ENCODE data around the gene GMCL2.
A peak's percentile ranks its signal among the peaks of the same experiment; 100 is the strongest.

The GMCL2 gene

DNA sequence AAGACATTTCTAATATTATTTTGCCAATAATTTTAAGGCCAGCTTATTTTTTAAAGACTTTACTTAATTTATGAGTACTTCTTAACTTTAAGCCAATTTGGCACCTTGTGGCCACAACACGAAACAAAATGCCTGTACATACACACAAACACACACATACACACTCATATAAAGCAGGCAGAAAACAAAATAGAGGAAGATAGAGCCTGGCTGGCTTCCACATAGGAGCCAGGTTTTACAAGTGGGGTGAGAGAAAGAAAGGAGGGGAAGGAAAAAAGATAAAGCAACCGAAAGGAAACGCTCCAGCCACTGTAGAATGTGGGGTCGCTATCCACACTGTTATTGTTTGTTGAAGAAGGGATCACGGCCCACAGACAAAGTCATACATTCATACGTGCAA lies 10.4 kb downstream of the GMCL2 start:
- no peak for DNase-seq

DNA sequence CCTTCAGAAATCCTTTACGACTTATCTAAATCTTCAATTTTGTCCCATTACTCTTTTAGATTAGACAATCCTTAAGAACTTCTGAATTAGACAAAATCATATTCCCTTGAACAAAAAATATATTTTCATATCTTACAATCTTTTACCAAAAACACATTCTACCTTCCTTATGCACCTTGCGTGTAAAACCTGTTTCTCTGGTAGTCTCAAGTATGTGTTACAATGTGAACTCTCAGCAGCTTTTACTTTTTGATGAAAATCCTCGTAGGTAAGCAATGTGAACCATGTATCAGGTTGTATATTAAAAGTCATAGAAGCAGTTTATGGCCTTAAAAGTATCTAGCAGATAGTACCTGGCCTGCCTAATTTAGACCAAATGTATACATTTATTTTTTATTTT lies 12.7 kb downstream of the GMCL2 start:
- DNase-seq = no peak

DNA sequence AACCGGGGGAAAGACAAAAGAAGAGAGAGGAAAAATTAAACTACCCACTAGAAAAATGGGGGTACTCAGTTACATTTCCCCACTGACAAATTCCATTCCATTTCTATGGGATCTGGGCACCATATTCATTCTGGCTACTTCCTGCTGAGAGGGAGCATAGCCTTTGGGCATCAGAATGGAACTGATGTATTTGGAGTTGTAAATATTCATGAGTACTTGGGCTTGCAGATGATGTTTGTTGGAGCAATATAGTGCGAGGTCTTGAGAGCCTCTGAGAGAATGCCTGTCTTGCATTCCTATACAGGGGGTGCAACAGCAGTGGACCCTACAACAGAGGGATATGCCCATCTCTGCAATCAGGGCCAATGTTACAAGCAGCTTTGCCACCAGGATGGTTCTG lies 16.7 kb downstream of the GMCL2 start:
- DNase-seq = no peak

DNA sequence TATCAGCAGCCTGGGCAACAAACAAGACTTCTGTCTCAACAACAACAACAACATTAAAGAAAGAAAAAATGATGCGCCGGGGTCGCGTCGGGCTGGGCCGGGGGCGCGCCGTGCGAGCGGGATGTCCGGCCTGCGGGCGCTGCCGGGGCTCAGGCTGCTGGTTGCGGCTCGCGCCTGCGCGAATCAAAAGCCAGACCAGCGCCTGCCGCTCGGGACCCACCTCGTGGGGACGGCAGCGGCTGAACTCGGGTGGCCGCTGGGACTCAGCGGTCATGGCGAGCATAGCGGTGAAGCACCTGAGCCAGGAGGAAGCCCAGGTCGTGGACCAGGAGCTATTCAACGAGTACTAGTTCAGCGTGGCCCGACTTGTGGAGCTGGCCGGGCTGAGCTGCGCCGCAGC lies 21.6 kb downstream of the GMCL2 start:
- no peak for DNase-seq

DNA sequence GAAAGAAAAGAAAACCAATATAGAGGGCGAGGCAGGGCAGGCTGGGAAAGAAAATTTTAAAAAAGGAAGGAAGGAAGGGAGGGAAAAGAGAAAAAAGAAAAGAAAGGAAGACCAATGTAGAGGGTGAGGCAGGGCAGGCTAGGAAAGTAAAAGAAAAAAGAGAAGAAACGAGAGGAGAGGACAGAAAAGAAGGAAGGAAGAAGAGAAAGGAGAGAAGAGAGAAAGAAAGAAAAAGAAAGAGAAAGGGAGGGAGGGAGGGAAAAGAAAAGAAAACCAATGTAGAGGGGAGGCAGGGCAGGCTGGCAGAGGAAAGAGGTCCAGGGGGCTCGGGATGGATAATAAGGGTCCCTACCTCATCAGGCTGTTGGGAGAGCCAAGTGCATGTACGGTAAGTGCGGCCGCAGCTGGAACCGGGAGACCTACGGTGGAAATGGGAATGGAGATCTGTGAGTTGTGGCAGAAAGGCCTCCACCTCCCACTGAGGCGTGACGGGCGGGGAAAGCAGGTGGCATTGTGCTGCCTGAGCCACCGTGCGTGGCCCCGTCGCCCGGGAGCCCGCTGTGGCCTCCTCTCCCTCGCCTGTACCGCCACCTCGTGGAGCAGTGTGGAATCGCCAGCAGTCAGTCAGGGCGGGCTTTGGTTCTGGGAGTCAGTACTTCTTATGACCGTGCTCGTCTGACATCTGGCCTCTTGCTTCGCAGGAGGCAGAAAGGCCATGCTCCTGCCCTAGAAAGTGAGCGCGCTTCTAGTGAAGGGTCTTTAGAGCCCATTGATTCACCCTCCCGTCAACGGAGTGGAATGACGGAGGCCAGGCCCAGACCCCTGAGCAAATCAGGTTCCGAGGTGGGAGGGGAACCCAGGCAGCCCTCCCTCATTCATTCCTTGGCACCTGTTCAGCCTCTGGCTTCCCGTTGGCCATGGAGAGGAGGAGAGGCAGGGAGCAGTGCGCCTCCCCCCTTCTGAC lies 23.1 kb downstream of the GMCL2 start:
- peak; percentile 90 for DNase-seq

DNA sequence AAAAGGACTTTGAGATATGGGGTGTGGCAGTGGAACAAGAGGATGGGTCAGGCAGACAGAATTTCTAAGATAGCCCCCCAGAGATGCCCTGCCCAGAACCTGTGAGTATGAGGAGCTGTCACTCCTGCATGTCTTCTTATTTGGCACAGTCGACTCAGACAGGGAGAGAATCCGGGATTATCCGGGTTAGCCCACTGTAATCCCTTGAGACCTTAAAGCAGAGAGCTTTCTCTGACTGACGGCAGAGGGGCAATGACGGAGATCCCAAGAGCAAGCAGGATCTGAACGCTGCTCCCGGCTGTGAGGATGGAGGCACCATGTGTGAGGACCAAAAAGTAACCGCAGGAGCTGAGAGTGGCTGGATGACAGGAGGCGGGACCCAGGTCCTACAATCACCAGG lies 24.7 kb downstream of the GMCL2 start:
- DNase-seq = no peak

DNA sequence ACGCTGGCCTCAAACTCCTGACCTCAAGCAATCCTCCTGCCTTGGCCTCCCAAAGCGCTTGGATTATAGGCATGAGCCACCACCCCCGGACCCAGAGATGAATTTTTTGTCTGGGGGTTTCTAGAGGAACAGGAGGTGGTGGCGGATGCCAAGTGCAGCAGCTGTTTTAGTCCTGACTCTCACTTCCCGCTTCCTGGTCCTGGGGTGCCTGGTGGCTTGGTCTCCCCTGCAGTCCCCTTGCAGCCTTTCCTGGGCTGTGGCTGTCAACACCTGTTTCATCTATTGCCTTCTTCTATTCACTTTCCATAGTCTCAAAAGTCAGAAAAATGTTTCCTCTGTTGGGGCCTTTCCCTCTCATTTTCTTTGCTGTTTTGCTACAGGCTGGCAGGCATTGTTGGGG lies 27.0 kb downstream of the GMCL2 start:
- no peak for DNase-seq

DNA sequence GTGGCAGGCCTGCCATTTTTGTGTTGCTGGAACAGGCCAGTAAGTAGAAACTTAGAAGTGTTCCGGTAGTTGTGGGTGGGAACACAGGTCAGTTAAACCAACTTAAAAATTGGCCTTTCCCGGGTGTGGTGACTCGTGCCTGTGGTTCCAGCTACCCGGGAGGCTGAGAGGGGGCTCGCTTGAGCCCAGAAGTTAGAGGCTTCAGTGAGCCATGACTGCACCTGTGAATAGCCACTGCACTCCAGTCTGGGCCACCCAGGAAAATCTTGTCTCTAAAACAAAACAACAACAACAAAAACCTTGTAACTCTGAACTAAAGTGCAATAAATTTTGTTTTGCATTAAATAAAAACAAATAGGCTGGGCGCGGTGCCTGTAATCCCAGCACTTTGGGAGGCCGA lies 32.1 kb downstream of the GMCL2 start:
- no peak for DNase-seq

DNA sequence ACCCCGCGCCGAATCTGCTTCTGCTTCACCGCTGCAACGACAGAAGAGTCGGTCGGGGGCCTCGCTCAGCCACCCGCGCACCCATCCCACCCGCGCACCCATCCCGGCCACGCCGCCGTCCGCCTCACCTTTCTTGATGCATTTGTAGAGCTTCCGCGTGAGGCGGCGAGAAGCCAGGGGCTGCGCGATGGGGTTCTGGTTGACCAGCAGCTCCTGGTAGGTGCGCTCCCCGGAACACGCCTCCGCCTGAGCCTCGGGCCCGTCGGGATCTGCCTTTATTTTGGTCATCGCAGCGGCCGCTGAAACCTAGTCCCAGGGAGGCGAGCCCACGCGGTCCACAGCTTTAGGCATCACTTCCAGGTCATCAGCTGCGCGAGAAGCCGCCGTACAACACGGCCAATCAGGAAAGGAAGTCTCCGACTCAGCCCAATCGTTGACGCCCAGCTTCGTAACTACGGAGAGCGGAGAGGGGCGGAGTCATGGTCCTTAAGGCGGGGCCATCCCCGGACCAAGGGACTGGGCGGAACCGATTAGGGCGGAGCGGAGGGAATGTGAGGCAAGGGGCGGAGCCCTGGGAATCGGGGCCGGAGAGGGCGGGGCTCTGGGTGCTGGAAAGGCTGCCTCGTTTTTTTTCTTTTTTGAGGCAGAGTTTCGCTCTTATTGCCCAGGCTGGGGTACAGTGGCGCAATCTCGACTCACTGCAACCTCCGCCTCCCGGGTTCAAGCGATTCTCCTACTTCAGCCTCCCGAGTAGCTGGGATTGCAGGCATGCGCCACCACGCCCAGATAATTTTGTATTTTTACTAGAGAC lies 33.4 kb downstream of the GMCL2 start, which contains the start of gene NHP2:
Gene NHP2, minus strand, starts transcription at position 356 of the 811 bp plus-strand sequence. Its CDS starts 68 bp downstream, at position 288.
- DNase-seq = peak; percentile 94

DNA sequence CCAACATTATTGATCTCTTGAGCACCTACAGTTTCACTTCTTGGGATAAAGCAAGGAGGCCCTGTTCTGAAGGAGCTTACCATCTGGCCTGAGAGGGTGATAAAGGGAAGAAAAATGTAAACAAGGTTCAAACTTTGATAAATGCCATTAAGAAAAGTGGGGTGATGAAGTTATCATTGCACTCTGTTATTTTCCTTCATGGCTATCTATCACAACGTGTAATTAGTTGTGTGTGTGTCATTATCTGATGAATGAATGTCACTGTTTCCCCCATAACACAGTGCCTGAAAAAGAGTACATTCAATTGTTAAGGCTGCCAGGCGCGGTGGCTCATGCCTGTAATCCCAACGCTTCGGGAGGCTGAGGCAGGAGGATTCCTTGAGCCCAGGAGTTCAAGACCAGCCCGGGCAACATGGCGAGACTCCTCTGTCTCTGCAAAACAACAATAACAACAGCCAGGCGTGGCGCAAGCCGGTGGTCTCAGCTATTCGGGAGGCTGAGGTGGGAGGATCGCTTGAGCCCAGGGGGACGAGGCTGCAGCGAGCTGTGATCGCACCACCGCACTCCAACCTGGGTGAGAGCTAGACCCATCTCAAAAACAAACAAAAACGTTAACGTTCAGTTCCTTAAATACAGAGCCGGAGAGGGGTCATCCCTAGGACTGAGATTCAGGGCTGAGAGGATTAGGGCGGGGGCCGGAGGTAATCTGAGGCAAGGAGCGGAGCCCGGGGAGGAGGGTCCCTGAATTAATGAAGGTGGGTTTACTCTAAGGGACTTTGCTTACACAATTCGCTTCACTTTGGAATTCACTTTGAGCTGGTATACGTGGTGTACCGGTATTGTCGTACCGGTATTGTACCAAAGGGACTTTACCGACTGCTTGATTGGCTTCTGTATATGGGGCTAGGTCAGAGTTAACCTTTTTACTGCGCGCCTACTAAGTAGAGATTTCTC lies 34.4 kb downstream of the GMCL2 start:
- DNase-seq = no peak

DNA sequence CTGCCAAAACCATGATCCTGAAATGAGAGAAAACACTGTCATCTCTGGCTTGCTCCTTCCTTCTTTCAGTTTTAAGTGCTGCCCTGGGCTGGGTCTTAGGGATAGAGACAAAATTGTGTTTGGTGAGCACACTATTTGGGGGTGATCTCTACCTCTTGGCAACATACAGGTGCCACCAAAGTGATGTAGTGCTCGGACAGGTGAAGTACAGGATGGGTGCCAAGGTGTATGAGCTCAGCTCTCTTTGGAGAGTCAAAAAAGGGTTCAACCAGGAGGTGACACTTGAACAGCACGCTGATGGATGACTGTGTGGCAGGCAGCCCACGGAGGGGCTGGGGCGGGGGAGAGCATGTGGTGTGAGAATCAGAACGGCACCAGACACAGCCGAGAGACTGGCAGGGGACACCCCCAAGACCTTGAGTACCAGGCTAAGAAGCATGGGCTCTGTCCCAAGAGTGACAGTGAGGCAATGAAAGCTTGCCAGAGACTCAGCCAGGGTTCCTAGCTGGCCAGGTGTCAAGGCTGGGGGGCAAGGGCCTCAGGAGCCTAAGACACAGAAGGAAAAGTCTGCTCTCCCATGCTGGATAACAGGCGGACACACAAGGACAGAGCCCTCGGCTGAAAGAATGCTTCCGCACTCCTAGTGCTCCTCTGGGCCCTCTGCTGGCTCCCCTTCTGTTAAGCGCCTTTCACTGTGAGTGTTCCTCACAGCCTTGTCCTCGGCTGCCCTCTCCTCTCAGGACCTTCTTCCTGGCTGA lies 36.0 kb downstream of the GMCL2 start:
- DNase-seq = no peak

DNA sequence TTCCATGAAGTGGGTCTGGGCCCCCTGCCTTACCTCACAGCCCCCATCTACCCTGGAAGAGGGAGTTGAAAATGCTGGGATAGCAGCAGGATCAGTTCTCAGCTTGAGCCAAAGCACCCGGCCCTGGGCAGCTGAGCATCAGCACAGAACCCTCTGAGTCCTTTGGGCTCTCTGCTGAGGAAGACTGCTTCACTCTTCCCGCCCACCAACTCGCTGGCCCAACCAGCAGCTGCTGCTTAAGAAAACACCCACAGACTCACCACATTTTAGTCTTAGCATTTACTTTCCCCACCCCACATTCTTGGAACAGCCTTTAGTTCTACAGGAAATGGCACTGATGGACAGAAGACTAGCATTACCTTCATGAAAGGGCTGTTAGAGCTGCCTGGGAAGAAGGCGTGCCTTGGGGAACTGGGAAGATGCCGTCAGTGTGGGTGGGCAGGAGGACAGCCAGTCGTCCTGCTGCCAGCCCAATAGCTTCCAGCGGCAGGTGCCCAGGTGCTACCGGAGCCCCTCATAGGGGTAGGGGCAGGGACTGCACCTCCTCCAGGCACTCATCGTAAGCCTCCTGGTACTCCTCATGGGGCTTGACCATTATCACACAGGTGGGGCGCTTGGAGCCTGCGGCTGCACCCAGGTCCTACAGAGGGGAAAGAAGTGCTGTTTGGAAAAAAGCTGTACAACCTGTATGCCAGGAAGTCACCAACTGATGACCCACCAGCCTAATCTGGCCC lies 37.8 kb downstream of the GMCL2 start:
- no peak for DNase-seq

DNA sequence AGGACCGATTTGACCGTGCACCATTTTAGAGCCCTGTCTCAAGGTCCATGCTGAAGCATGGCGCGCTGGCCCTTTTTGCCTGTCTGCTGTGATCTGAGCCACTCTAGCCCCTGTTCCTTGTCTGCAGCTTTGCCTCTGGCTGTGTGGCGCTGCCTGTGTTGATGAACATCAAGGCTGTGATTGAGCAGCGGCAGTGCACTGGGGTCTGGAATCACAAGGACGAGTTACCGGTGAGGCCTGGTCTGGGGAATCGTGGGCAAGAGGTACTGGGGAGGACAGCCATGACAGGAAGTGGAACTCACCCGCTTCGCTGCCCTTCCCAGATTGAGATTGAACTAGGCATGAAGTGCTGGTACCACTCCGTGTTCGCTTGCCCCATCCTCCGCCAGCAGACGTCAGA lies 39.8 kb downstream of the GMCL2 start:
- DNase-seq = no peak

DNA sequence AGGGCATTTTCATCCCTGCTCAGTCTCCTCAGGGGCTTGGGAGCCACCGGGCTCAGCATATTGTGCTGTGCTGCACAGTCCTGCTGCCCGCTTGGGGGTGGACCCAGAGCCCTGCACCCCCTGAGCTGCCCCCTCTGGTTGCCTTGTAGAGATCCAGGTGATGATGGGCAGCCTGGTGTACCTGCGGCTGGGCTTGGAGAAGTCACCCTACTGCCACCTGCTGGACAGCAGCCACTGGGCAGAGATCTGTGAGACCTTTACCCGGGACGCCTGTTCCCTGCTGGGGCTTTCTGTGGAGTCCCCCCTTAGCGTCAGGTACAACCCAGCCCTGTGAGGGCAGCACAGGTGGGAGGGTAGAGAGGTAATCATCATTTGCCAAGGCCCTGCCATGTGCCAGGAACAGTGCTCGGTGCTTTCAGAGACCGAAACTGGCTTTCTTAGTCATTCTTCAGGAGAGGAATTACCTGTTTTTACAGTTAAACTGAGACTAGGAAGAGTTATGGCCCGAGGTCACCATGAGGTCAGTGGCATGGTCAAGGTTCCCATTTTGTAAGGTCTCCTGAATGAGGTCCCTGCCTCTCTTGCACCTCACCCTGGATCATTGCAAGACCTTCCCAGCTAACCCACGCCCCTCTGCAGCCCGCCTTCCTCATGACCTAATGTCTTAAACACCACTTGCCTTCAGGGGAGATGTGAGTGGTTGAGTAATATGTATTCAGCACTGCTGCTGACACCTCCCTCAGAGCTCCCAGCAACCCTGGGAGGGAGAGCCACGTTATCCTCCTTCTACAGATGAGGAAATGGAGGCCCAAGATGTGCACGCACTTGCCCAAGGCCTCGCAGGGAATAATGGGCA lies 41.0 kb downstream of the GMCL2 start:
- peak; percentile 21 for DNase-seq

DNA sequence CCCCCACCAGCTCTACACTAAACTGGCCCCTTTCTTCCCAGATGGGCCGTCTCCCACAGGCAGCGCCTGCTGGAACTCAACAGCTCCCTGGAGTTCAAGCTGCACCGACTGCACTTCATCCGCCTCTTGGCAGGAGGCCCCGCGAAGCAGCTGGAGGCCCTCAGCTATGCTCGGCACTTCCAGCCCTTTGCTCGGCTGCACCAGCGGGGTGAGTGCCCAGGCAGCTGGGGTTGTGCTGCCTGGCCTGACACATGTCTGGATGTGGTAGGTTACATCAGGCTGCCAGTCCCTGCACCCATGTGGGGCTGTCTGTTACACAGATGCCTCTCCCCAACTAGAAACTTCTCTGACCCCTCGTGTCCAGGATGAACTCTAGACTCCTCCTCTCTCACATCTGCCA lies 43.3 kb downstream of the GMCL2 start:
- DNase-seq = no peak

DNA sequence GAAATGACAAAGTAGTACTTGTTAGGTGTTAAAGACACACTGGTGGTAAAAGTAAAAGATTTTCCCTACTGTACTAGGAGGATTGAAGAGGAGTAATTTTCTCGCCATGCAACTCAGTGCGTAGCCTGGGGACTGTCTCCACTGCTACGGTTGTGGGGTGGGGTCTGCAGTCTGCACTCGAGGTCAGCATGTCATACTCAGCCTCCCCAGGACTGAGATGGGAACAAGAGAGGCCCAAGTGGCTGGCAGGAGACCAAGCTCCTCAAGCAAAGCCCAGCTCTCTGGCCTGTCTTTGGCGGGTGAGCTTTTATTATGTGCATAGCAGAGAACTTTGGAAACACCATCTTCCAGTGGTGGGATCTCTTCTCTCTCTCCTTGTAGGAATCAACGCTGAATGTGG lies 43.9 kb downstream of the GMCL2 start:
- no peak for DNase-seq

DNA sequence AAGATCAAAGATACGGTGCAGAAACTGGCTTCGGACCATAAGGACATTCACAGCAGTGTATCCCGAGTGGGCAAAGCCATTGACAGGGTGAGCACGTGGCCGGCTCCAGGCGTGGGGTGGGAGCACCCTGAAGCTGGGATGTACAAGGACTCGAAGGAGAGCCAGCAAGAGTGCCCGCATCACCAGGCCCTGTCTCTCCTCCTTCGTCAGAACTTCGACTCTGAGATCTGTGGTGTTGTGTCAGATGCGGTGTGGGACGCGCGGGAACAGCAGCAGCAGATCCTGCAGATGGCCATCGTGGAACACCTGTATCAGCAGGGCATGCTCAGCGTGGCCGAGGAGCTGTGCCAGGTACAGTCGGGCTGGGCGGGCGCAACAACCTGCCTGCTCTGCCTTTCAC lies 44.5 kb downstream of the GMCL2 start:
- no peak for DNase-seq

DNA sequence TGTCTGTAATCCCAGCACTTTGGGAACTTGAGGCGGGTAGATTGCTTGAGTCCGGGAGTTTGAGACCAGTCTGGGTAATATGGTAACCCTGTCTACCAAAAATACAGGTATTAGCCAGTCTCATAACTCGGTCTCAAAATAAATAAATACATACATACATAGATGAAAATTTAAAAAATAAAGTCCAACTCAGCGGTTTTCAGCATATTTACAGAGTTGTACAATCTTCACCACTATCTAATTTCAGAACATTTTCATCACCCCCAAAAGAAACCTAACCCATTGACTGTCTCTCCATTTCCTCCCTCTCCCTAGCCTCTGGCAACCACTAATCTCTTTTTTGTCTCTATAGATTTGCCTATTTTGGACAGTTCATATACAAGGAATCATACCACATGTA lies 45.6 kb downstream of the GMCL2 start:
- no peak for DNase-seq

DNA sequence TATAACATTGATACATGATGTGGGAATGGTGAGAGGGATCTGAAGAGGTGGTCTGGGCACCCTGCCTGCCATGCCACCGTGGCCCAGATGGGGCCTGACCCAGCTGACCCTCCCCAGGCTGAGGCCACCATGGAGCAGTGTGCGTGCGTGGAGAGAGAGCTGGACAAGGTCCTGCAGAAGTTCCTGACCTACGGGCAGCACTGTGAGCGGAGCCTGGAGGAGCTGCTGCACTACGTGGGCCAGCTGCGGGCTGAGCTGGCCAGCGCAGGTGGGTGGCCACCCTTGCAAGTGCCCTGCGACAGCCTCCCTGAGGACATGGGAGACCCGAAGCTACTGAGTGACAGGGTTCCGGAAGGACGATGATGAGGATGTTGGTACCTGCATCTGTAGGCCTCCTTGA lies 49.2 kb downstream of the GMCL2 start:
- DNase-seq = no peak

DNA sequence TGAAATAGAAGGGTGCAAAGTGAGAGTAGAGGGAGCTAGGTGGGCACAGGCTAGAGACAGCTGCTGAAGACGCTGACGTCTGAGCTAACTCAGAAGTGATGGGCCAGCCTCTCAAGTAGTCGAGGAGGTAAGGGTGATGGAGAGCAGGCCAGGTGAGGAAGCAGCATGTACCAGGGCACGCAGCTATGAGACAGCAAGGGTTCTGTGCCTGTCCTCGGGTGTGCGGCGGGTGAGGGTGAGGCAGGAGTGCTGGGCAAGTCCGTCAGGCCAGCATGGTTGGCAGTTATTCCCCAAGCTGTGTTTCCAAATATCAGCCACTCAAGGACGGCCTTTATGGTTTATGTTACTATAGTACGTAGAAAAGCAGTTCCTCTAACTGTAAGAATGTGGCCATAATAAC lies 50.2 kb downstream of the GMCL2 start:
- no peak for DNase-seq
